ENCODE results near the gene ZNF639.

The ZNF639 gene

DNA sequence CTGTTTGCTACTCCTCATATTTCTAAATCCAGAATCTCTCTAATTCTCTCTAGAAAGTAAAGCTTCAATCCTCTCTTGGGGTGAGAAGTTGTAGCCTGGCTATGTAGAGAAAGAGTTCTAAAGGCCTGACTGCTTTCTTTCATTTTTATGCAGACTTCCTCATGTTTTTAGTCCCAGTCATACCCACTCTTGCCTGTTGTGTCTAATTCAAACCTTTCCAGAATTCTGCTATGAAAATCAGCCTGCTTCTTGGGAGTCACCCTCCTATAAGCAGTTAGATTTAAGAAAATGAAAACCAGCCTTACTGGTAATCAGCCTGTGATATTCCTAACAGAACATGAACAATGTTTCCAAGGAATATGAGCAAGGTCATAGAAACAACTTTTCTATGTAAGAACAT, 14.8 kb upstream of the ZNF639 start:
- no peak for DNase-seq (ENCODE audit: low read depth, low spot score)
- in situ Hi-C loops (cut with HindIII; ENCODE audit: low sequenced_read_pairs) = loop anchor here (25.0 kb wide), 1 partner anchor 171 kb away; the partner anchor contains the start of gene PIK3CA
- H3K4me3 ChIP-seq (ENCODE audit: low read depth, low read length) = no peak overlapping the region
- TF ChIP-seq, protein P1, sequence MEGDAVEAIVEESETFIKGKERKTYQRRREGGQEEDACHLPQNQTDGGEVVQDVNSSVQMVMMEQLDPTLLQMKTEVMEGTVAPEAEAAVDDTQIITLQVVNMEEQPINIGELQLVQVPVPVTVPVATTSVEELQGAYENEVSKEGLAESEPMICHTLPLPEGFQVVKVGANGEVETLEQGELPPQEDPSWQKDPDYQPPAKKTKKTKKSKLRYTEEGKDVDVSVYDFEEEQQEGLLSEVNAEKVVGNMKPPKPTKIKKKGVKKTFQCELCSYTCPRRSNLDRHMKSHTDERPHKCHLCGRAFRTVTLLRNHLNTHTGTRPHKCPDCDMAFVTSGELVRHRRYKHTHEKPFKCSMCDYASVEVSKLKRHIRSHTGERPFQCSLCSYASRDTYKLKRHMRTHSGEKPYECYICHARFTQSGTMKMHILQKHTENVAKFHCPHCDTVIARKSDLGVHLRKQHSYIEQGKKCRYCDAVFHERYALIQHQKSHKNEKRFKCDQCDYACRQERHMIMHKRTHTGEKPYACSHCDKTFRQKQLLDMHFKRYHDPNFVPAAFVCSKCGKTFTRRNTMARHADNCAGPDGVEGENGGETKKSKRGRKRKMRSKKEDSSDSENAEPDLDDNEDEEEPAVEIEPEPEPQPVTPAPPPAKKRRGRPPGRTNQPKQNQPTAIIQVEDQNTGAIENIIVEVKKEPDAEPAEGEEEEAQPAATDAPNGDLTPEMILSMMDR (IDR thresholded peaks at IDR 0.05; ENCODE audit: low read depth, low read length) = no peak

DNA sequence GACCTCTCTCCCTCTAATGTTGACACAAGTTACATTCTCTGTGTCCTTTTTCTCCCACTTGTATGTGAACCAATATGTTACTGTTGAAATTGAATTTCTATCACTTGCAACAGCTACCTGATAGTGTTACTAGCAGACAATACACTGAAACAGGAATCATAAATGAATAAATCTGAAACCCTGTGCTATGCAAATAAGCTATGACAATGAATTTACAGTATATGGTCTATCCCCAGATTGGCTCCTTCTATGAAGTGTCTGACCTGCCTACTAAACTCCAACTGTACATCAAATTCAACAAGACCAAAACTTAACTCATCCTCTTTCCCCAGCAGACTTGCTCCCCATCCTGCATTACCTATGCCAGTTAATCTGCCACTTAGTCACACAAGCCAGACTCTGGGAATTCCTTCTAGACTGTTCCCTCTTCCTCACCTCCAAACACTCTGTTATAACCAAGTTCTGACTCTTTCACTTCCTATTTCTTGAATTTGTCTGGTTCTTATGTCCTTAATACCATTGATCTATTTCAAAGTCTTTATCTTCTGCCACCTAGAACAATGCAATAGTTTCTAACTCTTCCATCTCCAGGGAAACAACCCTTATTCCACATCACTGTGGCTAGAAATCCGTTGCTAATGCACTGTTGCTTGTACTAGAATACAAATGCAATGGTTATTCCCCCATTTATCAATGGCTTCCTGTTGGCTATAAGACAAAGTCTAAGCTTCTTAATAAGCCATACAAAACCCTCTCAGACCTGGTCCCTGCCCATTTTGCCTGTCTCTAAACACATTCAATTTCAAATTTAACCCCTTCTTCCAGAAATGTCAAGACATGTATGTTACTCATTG, 13.4 kb upstream of the ZNF639 start:
- H3K4me3 ChIP-seq (ENCODE audit: low read depth, low read length) = no peak overlapping the region
- DNase-seq (ENCODE audit: low read depth, low spot score) = no peak
- in situ Hi-C loops (cut with HindIII; ENCODE audit: low sequenced_read_pairs) = loop anchor here (25.0 kb wide), 1 partner anchor 172 kb away; the partner anchor contains the start of gene PIK3CA
- TF ChIP-seq, protein P1 (IDR thresholded peaks at IDR 0.05; ENCODE audit: low read depth, low read length) = no peak

DNA sequence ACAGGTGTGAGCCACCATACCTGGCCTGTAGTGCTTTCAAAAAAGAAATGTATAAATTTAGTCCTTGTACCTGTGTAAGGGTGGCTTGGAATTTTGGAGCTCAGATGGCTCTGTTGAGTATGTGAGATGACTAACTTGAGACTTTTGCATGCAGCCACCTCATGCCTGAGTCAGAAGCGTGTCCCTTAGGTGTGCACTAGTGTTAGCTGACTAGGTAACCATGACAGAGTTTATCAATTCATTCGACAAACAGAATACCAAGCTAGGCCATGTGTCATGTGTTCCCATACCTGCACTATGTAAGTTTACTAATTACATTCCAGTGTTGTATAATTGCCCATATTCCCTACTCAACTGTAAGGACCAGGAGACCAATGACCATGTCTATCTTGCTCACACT, 4.0 kb upstream of the ZNF639 start:
- in situ Hi-C loops (cut with HindIII; ENCODE audit: low sequenced_read_pairs) = loop anchor here (25.0 kb wide), 1 partner anchor 182 kb away; the partner anchor contains the start of gene PIK3CA
- H3K4me3 ChIP-seq (ENCODE audit: low read depth, low read length) = no peak overlapping the region
- TF ChIP-seq, protein P1 (IDR thresholded peaks at IDR 0.05; ENCODE audit: low read depth, low read length) = no peak
- DNase-seq (ENCODE audit: low read depth, low spot score) = no peak

DNA sequence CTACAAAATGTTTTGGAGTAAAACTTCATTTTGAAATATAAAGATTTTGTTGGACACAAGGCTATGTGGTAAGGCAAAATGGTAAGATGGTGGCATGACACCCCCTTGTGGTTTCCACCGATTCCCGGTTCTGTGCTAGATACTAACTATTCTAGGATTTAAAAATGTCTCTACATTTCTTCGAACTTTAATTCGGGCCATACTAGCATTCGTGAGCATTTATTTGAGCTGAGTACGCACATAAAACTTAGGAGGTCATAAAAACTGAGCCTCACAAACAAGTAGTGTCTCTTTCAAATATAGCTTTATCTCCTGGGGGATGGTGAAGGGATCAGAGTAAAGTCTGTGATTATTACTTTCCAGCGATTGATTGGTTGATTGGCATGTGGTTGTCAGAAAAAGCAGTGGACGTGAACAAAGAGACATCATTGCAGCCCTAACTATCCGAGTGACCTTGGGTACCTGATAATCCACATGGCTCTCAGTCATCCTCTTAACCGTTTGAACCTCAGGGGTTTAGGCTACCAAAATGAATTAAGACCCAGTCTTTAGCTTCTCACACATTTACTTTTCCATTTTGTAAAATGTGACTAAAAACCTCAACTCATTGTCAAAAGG, 1.1 kb upstream of the ZNF639 start:
- TF ChIP-seq, protein P1 (IDR thresholded peaks at IDR 0.05; ENCODE audit: low read depth, low read length) = peak; percentile 64
- DNase-seq (ENCODE audit: low read depth, low spot score) = peak; percentile 59
- H3K4me3 ChIP-seq (ENCODE audit: low read depth, low read length) = no peak overlapping the region
- in situ Hi-C loops (cut with HindIII; ENCODE audit: low sequenced_read_pairs) = loop anchor here (25.0 kb wide), 1 partner anchor 184 kb away; the partner anchor contains the start of gene PIK3CA

DNA sequence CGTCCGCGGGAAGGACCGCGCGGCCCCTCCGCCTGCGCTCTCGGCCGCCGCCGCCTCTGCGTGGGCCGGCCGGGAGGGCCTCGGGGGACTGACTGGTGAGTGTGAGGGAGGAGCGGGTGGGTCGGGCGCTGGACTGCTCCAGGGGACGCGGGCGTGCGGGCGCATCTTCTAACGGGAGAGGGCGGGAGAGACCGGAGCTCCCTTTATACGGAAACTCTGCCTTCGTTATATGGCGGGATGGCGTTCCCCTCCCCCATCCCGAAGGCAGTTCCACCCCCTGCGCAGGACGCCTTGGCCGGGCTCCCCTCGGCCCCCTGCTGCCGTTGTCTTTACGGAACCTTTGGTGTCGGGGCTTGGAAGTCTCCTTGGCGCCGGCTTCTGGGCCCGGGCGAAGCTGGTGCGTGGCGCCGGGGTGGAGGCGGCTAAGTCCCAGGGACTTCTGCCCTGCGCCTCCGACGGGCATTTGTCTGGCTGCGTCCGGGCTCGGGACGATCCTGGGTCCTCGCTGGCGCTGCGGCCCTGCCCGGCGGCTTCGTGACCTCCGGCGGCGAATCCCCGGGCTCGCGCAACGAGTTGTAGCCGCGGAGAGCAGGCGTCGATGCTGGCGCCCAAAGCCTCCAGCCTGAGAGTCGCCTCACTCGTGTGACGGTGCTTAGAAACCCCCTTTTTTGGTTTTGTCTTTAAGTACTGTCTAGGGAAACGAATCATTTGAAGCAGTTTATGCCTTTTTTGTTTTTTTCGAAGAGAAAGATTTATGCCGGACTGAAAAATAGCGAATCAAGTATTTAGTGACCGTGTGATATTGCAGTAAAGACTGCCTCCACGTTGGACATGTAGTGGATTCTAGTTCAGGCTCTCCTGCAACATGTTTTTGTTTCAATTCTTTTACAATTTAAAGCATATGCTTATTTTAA, 623 bp downstream of the ZNF639 start:
- peak; percentile 71 for DNase-seq (ENCODE audit: low read depth, low spot score)
- TF ChIP-seq, protein P1 (IDR thresholded peaks at IDR 0.05; ENCODE audit: low read depth, low read length) = no peak
- H3K4me3 ChIP-seq (ENCODE audit: low read depth, low read length) = peak overlapping the region; percentile 88
- in situ Hi-C loops (cut with HindIII; ENCODE audit: low sequenced_read_pairs) = loop anchor here (25.0 kb wide), 1 partner anchor 186 kb away; the partner anchor contains the start of gene PIK3CA

All from astrocyte of the spinal cord (primary cell).